K562 (cell line): Measurements from ENCODE around the gene WWOX. TPM values are rescaled to one million over a fixed set of nuclear protein-coding genes. Genes with fewer than 3 reads are reported as not detected.

Source experiments
- ATAC-seq: fragments of 200-7000 bp; cut with Tn5 transposase; 3 replicates; pipeline ENCODE4 v1.9.1; 2020; ENCODE audit warnings: moderate library complexity
- BruUV-seq: library from RNA; stranded (reverse); fragments of 400-500 nt; replicated peaks from 2 replicates; lab custom pipeline; 2021; lab: Mats Ljungman, UMichigan
- CTCF ChIA-PET: fragments of 300-600 bp; formaldehyde crosslinking; extraction: SDS; loops from one replicate; lab custom pipeline; 2021; ENCODE audit warnings: low intra/inter-chr PET ratio; lab: Yijun Ruan, JAX
- POLR2A ChIA-PET: fragments of 300-600, 350-650 bp; sonication (Branson Sonifier 250); formaldehyde crosslinking; extraction: SDS; loops from one replicate; lab custom pipeline; 2021; ENCODE audit warnings: antibody characterized with exemption, inconsistent platforms; lab: Yijun Ruan, JAX
- DNase-seq, 4 experiments: peaks; one replicate each; pipeline versions ENCODE4 v3.0.0 to v3.0.0-alpha.2; 2011 to 2018; ENCODE audit warnings: low spot score in 3 of 4, mixed read lengths in 3 of 4; ENCODE audit errors: extremely low read depth in 1 of 4
- FAIRE-seq: peaks from 2 replicates; lab custom pipeline; 2011; peaks lifted over from hg19 to GRCh38; lab: Jason Lieb, UNC
- H2AFZ ChIP-seq: 2 replicates; pipeline ENCODE4 v1.6.0; 2011; ENCODE audit warnings: low read depth, low read length, control low read depth, inconsistent platforms
- H3K27ac ChIP-seq: fragments of 200-600 bp; 3 replicates; pipeline ENCODE4 v1.8.0; 2011; ENCODE audit warnings: low read depth, mild to moderate bottlenecking, control low read depth, inconsistent platforms, low read length, moderate library complexity, mixed read lengths; ENCODE audit errors: extremely low read depth
- H3K27me3 ChIP-seq, 2 experiments: fragments of 300-600 bp in 1 of 2; 2 replicates in 1 of 2; 3 replicates in 1 of 2; pipeline versions ENCODE4 v1.6.0 to v1.8.0; 2011; ENCODE audit warnings: inconsistent platforms in 2 of 2, low read length in 2 of 2, mild to moderate bottlenecking in 1 of 2, mixed read lengths in 1 of 2, moderate library complexity in 1 of 2; ENCODE audit not compliant: control insufficient read depth in 2 of 2, insufficient read depth in 2 of 2
- H3K36me3 ChIP-seq: fragments of 300-600 bp; 3 replicates; pipeline ENCODE4 v1.8.0; 2011; ENCODE audit warnings: mild to moderate bottlenecking, low read length, inconsistent platforms; ENCODE audit not compliant: control insufficient read depth, insufficient read depth
- H3K4me1 ChIP-seq, 2 experiments: fragments of 200-600 bp in 1 of 2; replicated peaks in 1 of 2; 2 replicates in 1 of 2; 3 replicates in 1 of 2; pipeline versions ENCODE4 v1.5.1 to v1.8.0; 2011; ENCODE audit warnings: inconsistent platforms in 2 of 2, low read length in 2 of 2, mild to moderate bottlenecking in 1 of 2, mixed read lengths in 1 of 2, moderate library complexity in 1 of 2; ENCODE audit not compliant: control insufficient read depth in 2 of 2, insufficient read depth in 2 of 2
- H3K4me2 ChIP-seq: 2 replicates; pipeline ENCODE4 v1.6.1; 2011; ENCODE audit warnings: low read length, control low read depth, inconsistent platforms, mixed read lengths; ENCODE audit not compliant: insufficient read depth
- H3K4me3 ChIP-seq: fragments of 200-600 bp; sonication (generic), shearing (Covaris generic); 2 replicates; pipeline ENCODE4 v1.5.1; 2016; ENCODE audit warnings: control low read depth, inconsistent platforms
- H3K79me2 ChIP-seq: fragments of 200-600 bp; 3 replicates; pipeline ENCODE4 v1.8.0; 2011; ENCODE audit warnings: low read length, inconsistent platforms; ENCODE audit not compliant: control insufficient read depth, insufficient read depth
- H3K9ac ChIP-seq, 2 experiments: 2 replicates each; pipeline versions ENCODE4 v1.6.0 to v1.6.1; 2011; ENCODE audit warnings: low read depth in 2 of 2, low read length in 2 of 2, control low read depth in 1 of 2, inconsistent platforms in 1 of 2, mild to moderate bottlenecking in 1 of 2, mixed read lengths in 1 of 2; ENCODE audit not compliant: insufficient read depth in 1 of 2
- H3K9me1 ChIP-seq: one replicate; pipeline ENCODE4 v1.6.0; 2011; ENCODE audit warnings: inconsistent platforms, mild to moderate bottlenecking, low read length, moderate library complexity; ENCODE audit not compliant: control insufficient read depth, insufficient read depth
- H3K9me3 ChIP-seq: replicated peaks from 2 replicates; pipeline ENCODE4 v1.5.1; 2011; ENCODE audit warnings: low read depth, low read length, inconsistent platforms; ENCODE audit not compliant: control insufficient read depth, insufficient read depth
- H4K20me1 ChIP-seq: replicated peaks from 2 replicates; pipeline ENCODE4 v1.6.1; 2011; ENCODE audit warnings: low read length, inconsistent platforms, mixed read lengths; ENCODE audit not compliant: control insufficient read depth, insufficient read depth
- BCLAF1 ChIP-seq, 2 experiments: fragments of 450-650 bp in 1 of 2; IDR thresholded peaks; 2 replicates each; pipeline ENCODE4 v1.6.1; 2011 to 2017; ENCODE audit warnings: low read depth in 2 of 2, antibody characterized with exemption in 1 of 2, borderline replicate concordance in 1 of 2, low read length in 1 of 2, mild to moderate bottlenecking in 1 of 2, mixed read lengths in 1 of 2; ENCODE audit not compliant: control insufficient read depth in 1 of 2
- KLF13 ChIP-seq: fragments of 450-650 bp; IDR thresholded peaks from 2 replicates; pipeline ENCODE4 v1.6.1; 2016; ENCODE audit warnings: missing genetic modification characterization, low read depth, mild to moderate bottlenecking, missing compliant biosample characterization, moderate library complexity, borderline replicate concordance
- MXI1 ChIP-seq: IDR thresholded peaks from 2 replicates; pipeline ENCODE4 v1.6.1; 2011; ENCODE audit warnings: low read depth, mild to moderate bottlenecking, improper control_type of control experiment, low read length
- MYNN ChIP-seq, 2 experiments: sonication (generic); formaldehyde crosslinking in 1 of 2; IDR thresholded peaks; 2 replicates each; pipeline versions ENCODE4 v1.5.0 to v1.6.1; 2016 to 2020; ENCODE audit warnings: antibody characterized with exemption in 1 of 2, missing genetic modification reagents in 1 of 2
- PHF8 ChIP-seq: fragments of 200-600 bp; sonication (generic); IDR thresholded peaks from 2 replicates; pipeline ENCODE4 v1.6.1; 2012; ENCODE audit warnings: mixed run types, mild to moderate bottlenecking, inconsistent platforms, low read length, moderate library complexity, borderline replicate concordance
- SIN3B ChIP-seq: fragments of 450-650 bp; IDR thresholded peaks from 2 replicates; pipeline ENCODE4 v1.6.1; 2017; ENCODE audit warnings: low read depth, mild to moderate bottlenecking, moderate library complexity
- TCFL5 ChIP-seq: fragments of 250-450 bp; sonication (Bioruptor Pico); conservative IDR thresholded peaks from 2 replicates; pipeline ENCODE4 v1.6.1; 2021; ENCODE audit warnings: mild to moderate bottlenecking, moderate library complexity, matching md5 sums
- TFAM ChIP-seq: fragments of 250-450 bp; sonication (Bioruptor Pico); conservative IDR thresholded peaks from 2 replicates; pipeline ENCODE4 v1.5.0; 2021; ENCODE audit warnings: mild to moderate bottlenecking, moderate library complexity
- TRIM24 ChIP-seq, 2 experiments: fragments of 450-650 bp; IDR thresholded peaks; 2 replicates each; pipeline ENCODE4 v1.6.1; 2016
- ZNF316 ChIP-seq: fragments of 450-650 bp; IDR thresholded peaks from 2 replicates; pipeline ENCODE4 v1.6.1; 2016
- ZNF431 ChIP-seq: sonication (generic); formaldehyde crosslinking; IDR thresholded peaks from 2 replicates; pipeline ENCODE4 v1.8.0; 2022; ENCODE audit warnings: mild to moderate bottlenecking, missing genetic modification reagents
- WGBS: fragments of 100-300 bp; shearing (Covaris generic); methylation state at CpG from one replicate; pipeline ENCODE4 v1.1.6; 2016; ENCODE audit warnings: low coverage, mixed read lengths; ENCODE audit not compliant: insufficient coverage; ENCODE audit errors: missing lambda C conversion rate; 5-methylcytosine and 5-hydroxymethylcytosine counted together
- in situ Hi-C: fragments of 300-500 bp; cut with MboI; formaldehyde crosslinking; loops from 4 replicates; pipeline ENCODE4 v1.15.0; 2018; ENCODE audit warnings: inconsistent platforms, mixed read lengths
- intact Hi-C: fragments of 100-400 bp; cut with micrococcal nuclease; formaldehyde crosslinking; loops from 2 replicates; pipeline ENCODE4 v1.14.2; 2022
- polyA plus RNA-seq, 8 experiments: library from polyadenylated mRNA; depleted of rRNA in 4 of 8; stranded (reverse) in 5 of 8; unstranded in 3 of 8; fragments of >200 nt; fragmentation: Nextera tagmentation in 2 of 8; fragmentation: Illumina TruSeq in 1 of 8; extraction: Ambion mirVana in 2 of 8; extraction: Trizol in 1 of 8; gene quantifications; 2 replicates each; pipeline versions ENCODE4 v1.2.1 to v1.2.3, GENCODE V29; 2011 to 2014; ENCODE audit warnings: inconsistent platforms in 1 of 8, missing spikeins in 1 of 8
- total RNA-seq, 7 experiments: library from RNA; depleted of rRNA in 6 of 7; stranded (reverse); fragments of >200 nt in 6 of 7; fragmentation: Illumina TruSeq in 2 of 7; extraction: Trizol in 2 of 7; gene quantifications; 2 replicates each; pipeline versions ENCODE4 v1.2.1 to v1.2.3, GENCODE V29; 2011 to 2021; ENCODE audit warnings: low replicate concordance in 1 of 7

WWOX gene
- total and polyA plus RNA-seq, 9 of the 15 experiments (the other 6 are each of a cell fraction or from before 2014, with no cell fraction given) = 1.6 to 22.7 (median 8.1) TPM

GRCh38 chr16:78142788-78143187 is 43.3 kb downstream of the WWOX start (continued):
- no peak for TF ChIP-seq TRIM24 (IDR thresholded peaks at IDR 0.05)
- no peak for TF ChIP-seq SIN3B
- TF ChIP-seq TCFL5 (CRISPR knock-in tag) = no peak
- no peak for TF ChIP-seq PHF8
- TF ChIP-seq MYNN (IDR thresholded peaks at IDR 0.05) = no peak
- no peak for TF ChIP-seq MYNN (CRISPR knock-in tag; IDR thresholded peaks at IDR 0.05)
- no peak for TF ChIP-seq ZNF431 (CRISPR knock-in tag)
- TF ChIP-seq TFAM (CRISPR knock-in tag) = no peak
- no peak for TF ChIP-seq BCLAF1 (IDR thresholded peaks at IDR 0.05; ENCODE audit: borderline replicate concordance in 1 of 2, control insufficient read depth in 1 of 2, low read depth in 2 of 2, low read length in 1 of 2)

GRCh38 chr16:78146807-78147206 is 47.4 kb downstream of the WWOX start:
- Histone ChIP-seq H3K36me3 (no peaks in the 10 kb centered on the region), H3K4me1 (no peaks in the 10 kb centered on the region), H3K9me3 (no peaks in the 10 kb centered on the region), H3K9ac (no peak overlapping the region), H3K79me2 (no peaks in the 10 kb centered on the region; the same call in 2 of the 3 replicates), H2AFZ (no peak overlapping the region), H3K9me1 (no peaks in the 10 kb centered on the region), H3K27me3 (peaks cover 0 to 3% of the 10 kb centered on the region in 2 experiments; a peak in 2 of 5 replicates), H3K27ac (no peak overlapping the region), H3K4me3 (no peak overlapping the region), H3K4me2 (no peak overlapping the region), H4K20me1 (no peaks in the 10 kb centered on the region)
- DNase-seq (no peak), FAIRE-seq (no peak), ATAC-seq (no peak)
- POLR2A ChIA-PET = interaction anchor here (0.9 kb wide), 1 partner anchor 10 kb away, joined by 3 read pairs; no protein-coding TSS in a partner anchor
- intact Hi-C loops = no loop called here
- 20% methylated on average over 5 of the region's 5 CpGs for WGBS
- no TSS peak for BruUV-seq
- CTCF ChIA-PET = no interaction called here
- in situ Hi-C loops = no loop called here
- TF ChIP-seq ZNF316 (peak; percentile 47), MXI1 (no peak), KLF13 (tag) (no peak)
